ENCODE results near the gene PAPSS2.

Gene PAPSS2

DNA sequence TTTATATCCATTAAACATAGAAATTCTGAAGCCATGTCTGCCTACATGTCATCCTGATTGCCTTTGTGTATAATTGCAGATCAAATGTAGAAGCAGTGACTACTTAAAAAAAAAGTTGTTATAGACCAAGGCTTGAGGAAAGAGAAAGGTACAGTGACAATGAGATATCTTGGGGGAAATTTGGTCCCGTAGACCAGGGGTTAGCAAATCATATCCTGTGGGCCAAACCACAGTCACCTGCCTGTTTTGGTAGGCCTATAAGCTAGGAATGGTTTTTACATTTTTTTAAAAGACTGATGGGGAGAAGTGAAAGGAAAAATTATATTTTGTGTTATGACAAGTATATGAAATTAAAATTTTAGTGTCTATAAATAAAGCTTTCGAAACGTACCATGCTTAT is 12.9 kb downstream of the PAPSS2 start:
- no peak for DNase-seq

DNA sequence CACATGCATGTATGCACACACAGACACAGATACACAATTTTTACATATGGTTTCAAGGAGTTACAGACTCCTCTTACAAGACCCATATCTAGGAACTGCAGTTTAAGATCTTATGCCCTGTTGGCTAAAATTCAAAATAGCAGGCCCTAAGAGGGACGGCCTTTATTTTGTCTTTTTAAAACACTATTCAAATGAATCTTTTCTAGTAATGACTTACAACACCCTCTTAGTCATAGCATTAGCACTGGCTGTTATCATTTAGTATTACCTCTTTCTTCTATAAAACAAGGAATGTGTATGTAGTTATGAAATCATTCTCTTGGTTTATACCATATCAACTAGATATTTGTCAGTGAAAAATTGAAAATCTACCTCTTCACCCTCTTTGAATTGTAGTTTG is 15.3 kb downstream of the PAPSS2 start:
- DNase-seq, result no peak

DNA sequence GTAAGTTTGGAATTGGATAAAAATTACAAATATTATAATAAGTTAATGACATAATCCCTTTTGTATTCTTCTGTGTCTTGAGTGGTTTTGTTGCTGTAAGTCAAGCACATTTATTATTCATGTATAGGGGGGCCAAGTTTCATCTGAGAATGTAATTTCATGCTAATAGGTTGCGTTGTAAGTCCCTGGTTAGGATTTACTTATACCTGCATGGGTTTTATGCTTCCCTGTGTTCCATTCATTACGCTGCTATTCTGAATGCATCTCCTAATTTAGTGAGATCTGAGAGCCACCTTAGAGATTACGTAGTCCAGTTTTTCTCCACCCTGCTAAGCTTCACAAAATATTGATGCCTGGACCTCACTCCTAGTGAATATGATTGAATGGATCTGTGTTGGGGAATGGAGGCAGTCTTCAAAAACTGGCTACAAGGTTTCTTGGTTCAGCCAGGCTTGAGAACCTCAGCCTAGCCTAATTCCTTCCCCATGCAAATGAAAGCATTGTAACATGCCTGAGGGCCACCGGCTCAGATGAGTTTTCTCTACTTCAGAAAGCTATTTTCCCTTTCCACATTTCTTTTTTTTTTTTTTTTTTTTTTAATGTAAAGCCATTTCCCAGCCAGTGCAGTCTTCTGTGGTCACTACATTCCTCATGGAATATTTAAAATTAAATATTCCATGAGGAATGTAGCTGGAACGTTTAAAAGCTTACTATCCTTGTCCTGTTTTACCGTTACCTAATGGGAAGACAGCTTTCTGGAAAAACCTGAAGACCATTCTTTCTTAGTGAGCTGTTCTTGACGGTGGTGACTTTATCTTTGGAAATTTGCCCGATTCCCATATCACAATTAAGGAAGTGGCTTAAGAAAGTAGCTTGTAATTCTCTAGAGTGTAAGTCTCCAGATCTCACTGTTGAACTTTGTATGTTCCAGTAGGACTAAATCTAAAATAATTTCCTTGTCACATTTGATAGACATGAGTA is 16.0 kb downstream of the PAPSS2 start:
- no peak for DNase-seq

DNA sequence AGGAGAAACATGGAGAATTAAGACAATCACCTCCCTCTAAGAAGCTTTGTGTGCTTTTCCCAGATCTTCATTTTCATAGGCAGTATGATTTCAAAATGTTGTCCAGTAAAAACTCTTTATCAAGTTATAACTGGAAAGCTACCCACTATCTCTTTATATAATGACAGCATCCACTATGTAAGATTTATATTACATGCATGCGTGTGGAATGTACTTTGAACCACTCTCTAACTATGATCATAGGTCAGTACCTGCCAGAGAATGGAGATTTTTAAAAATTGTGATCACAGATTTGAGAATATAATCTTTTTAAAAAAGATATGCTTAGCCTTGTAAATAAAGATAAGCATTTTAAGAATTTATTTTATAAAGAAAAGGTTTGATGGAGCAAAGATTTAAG is 17.9 kb downstream of the PAPSS2 start:
- no peak for DNase-seq

DNA sequence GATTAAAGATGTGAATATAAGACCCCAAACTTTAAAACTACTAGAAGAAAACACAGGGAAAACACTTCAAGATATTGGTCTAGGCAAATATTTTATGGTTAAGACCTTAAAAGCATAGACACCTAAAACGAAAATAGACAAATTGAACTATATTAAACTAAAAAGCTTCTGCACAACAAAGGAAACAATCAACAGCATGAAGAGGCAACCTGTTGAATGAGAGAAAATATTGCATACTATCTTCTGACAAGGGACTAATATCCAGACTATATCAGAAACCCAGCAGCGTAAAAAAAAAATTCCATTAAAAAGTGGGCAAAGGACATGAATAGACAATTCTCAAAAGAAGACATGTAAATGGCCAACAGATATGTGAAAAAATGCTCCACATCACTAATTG is 18.6 kb downstream of the PAPSS2 start:
- no peak for DNase-seq

DNA sequence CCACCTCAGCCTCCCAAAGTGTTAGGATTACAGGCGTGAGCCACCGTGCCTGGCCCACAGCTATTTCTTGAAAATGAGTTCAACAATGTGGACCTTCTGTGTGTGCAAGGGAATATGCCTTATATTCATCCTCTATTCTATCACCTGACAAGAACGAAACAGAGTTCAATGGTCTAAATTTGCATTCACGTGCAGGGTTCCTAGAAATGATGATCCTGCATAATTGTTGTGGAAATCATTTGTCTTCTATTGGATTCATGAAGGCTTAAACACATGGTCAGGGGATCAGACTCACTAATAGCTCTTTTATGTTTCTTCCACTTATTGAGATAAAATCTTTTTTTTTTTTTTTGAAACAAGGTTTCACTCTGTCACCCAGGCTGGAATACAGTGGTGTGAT is 23.7 kb downstream of the PAPSS2 start:
- no peak for DNase-seq

DNA sequence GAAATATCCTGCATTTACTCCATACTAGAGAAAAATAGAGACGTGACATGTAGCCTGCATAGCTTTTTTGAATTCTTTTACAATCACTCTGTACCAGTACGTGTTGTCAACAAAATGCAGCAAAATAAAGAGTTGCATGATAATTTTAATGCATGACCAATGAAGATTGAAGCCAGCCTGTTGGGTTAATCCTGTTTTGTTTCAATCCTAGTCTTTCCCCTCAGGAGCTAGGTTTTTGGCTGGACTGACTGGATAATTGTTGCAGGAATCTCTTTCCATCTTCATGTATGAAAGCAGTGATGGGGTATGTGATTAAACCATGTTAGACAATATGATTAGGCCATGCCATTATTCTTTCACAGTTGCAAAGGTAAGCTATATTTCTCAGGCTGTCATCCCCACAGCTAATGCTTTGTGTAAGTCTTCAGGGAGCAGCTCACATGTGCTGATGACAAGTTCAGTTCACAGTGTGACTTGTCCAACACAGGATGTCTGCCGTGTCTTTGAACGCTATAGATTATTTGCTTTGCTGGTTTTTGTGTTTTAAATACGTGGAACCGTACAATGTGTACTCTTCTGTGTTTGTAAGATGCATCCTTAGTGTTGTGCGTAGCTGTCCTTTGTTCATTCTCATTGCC is 24.4 kb downstream of the PAPSS2 start:
- no peak for DNase-seq

DNA sequence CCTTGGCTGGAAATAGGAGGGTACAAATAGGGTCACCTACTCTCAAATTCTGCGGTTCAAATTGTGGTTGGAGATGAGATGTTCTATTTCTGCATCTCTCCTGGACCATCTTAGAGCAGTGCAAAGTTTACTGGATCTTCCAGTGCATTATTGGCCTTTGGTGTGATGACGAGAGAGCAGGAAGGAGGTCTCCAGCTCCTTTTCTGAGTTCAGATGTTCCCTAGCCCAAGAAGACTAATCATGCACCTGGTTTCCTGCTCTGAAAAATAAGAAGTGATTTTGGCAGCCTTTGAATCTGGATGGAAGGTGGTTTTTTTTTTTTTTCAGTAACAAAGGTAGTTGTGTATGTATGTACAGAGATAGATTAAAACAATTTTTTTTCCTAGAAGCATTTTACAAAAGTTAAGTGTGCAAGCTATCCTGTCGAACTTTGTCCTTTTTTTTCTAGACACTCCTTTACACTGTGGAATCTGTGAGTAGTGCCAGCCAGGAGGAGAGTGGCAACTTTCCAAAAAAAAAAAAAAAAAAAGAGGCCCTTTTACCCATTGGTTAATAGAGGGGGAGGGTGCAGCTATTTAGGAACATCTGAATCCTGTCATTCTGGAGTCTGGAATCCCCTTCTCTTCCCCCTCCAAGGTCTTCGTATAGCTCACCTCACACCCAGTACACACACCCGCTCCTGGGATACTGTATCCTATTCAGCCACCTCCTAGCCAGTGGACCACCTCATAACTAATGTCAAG is 26.3 kb downstream of the PAPSS2 start:
- no peak for DNase-seq

DNA sequence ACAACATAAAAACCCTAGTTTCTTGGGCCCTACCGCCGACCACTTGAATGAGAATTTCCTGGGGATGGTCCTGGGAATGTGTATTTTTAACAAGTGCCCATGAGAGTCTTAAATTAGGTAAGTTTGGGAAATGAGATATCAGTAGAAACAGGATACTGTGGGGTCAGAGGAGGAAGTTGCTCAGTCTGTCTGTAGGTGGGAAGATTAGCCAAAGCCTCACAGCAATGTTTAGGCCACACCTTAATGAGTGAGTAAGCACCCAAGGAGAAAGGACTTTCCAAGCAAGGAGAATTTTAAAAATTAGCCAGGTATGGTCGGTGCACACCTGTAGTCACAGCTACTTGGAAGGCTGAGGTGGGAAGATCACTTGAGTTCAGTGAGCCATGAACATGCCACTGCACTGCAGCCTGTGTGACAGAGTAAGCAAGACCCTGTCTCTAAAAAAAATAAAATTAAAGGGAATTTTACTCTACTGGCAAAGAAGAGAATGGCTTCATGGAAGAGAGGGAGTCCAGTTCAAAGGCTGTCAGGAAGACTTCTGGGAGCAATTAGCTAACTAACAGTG is 31.9 kb downstream of the PAPSS2 start:
- no peak for DNase-seq

DNA sequence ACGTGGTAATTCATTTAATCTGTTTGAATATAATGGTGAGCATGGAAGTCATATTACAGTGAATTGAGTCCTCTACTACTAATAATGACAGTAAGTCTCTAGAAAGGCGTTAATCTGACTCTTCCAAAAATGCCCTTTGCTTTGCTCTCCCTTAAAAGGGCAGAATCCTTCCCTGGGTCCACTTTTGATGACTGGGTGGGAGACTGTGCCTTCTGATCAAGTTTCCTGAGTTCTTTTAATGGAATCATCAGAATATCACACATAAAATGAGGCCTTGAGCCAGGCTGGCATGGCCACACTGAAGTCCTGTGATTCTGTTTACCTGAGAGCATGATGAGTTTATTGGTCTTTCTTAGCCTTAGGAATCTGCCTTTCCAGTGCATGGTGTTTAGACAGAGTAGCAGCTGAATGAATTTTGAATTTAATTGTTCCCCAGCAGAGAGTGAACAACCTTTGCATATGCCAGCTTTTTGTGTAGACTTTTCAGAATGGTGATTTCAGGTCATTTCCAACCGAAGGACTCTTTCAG is 33.3 kb downstream of the PAPSS2 start:
- no peak for DNase-seq

DNA sequence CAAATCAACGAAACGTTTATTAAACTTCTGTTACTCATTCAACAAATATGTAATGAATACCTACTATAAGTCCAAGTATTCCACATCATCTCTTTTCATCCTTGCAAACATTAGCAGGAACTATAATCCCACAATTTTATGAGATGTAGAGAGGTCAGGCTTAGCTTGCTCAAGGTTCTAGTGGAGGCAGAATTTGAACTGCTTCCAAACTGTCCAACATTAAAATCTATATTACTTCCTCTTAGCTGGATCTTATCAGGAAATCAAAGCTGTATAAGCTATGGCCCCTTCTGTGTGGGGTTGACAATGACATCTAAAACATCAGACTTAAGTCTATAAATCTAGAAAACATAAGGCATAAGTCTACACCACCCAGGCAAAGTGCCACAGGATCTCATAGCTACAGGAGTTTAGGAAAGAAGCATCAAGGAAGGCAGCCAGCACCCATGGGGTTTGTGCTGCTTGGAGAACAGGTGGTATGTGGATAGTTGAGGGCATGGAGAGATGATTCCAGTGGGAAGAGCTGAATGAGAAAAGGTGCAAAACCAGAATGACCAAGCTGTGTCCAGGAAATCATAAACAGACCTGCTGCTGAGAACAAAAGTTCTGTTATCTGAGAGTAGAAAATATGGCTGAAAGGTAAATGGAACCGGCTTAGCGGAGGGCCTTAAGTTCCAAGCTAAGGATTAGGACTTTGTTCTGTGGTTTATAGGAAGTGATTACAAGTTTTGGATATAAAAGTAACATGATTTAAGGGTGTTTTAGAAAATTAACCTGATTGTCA is 34.5 kb downstream of the PAPSS2 start:
- no peak for DNase-seq

DNA sequence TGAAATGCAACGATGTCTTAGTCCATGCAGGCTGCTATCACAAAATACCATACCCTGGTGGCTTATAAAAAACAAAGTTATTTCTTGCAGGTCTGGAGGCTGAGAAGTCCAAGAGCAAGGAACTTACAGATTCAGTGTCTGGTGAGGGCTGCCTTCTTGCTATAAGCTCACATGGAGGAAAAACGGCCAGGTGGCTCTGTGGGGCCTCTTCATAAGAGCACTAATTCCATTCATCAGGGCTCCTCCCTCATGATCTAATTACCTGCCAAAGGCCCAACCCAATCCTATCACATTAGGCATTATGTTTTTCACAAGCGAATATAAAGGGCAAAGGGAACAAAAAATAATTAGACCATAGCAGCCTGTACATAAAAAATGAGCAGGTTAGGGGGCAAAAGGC is 35.4 kb downstream of the PAPSS2 start:
- DNase-seq, result no peak

DNA sequence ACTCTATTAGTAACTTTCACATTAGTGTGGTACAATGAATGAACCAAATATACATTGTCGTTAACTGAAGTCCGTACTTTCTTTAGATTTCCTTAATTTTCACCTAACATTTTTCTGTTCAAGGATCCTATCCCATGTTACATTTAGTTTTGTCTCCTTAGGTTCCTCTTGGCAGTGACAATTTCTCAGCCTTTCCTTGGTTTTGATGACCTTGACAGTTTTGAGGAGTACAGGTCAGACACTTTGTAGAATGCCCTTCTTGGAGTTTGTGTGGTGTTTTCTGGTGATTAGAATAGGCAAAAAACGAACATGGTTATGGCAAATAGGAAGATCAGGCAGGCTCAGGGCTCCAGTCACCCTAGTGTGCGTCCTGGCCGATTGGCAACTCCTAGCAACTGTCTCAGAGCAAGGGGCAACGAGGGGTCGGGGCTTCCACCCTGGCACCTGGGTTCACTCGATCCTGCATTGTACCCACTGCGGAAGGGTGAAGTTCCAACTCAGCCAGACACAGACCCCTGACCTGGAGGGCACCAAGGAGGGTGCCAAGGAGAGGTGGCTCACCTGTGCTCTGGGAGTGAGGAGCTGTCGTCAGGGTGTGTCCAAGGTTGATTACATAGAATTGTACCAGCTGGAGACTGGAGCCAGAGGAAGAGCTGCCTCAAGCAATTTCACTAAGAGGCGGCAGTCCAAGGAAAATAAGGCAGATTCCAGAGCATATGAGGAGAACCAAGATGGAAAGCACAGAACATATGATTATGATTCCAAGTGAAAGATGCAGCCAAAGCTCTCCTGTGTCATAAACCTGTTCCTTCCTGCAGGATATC is 37.5 kb downstream of the PAPSS2 start:
- no peak for DNase-seq

DNA sequence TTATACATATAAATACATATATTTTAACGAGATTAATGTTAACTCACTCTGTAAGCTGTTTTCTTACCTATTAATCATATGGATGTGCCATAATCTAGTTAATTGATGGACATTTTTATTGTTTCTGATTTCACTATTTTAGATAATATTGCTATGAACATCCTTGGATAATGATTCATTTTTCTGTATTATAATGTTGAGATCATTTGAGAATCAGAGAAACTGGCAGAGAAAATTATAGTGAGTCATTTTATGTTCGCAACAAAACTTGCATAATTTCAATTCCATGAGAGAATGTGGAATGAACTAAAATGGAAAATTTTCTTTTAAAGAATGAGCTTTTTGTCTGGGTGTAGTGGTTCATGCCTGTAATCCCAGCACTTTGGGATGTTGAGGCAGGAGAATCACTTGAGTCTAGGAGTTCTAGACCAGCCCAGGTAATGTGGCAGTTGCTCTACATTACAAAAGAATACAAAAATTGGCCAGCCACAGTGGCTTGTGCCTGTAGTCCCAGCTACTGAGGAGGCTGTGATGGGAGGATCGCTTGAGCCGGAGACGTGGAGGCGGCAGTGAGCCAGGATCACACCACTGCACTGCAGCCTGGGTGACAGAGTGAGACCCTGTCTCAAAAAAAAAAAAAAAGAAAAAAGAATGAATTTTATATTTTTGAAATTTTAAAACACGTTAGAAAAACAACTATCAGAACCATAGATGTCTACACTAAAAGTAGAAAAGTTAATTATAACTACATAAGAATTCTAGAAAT is 40.5 kb downstream of the PAPSS2 start:
- DNase-seq, result no peak

DNA sequence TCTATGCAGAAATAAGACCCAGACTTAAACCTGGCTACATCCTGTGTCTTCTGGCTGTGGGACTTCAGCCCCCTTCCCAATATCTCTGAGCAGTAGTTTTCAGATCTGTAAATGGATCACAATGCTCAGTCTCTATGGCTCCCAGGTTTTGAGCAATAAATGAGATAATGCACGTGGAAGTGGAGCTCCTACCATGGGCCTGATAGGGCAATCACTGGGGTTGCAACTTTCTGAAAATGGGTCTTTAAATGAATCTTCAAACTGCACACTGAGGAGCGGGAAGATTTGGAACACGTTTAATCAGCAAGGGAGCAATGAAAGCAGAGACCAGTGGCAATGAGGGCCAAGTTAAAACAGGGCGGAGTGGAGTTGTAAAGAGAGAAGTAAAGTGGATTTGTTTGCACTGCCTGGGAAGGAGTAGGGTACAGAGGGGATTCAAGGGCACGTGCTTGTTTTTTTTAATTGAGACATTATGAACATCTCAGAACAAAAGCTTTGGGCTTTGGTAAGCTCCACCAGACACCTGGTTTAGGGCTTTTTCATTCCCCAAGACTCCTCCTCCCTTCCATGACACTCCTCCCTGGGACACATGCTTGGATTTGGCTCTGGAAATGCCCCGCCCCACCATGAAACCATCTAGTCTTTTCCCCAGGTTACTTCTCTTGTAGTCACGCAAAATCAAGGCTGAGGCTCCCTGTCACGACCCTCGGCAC is 42.7 kb downstream of the PAPSS2 start:
- DNase-seq, result no peak

DNA sequence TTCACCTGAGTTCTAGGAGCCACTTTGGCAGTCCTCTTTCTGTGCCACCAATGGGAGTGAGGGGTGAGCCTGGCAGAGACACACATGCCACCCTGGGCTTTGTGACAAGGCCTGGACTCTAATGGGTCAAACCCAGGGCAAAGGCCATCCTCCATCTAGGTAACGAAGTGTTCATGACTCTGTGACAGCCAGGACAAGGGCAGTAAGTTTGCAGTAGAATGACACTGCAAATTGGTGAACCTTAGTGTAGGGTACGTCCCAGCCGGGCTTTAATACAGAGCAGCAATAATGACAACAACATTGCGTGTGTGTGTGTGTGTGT is 43.3 kb downstream of the PAPSS2 start:
- no peak for DNase-seq

DNA sequence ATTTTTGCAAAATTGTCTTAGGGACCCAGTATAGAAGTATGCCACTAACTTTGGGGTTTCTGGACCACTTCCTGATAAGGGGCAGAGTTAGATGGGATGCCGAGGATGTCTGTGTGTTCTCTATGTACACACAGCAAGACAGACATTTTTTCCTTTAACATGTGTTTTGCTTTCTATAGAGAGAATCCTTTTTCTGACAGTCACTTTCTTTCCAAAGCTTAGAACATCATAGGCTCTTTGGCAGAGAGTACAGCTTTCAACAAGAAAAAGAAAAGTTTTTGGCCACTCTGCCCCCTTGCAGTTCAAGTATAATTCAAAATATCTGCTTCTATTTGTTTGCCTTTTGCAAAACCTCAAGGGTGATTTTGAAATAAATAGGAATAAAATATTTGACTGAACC is 44.1 kb downstream of the PAPSS2 start:
- DNase-seq, result no peak

DNA sequence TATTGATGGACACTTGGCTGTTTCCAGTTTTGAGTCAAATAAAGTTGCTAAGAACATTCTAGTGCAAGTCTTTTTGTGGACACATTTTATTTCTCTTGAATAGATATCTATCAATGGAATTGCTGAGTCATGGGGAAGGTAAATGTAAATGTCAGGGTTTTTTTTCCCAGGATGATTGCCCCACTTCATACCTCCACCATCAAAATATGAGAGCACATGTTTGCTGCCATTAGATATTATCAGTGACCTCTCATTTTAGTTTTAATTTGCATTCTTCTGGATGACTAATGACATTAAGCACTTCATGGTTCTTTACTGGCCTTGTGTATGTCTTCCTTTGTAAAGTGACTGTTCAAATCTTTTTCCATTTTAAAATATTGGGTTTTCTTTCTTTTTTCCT is 45.7 kb downstream of the PAPSS2 start:
- no peak for DNase-seq

DNA sequence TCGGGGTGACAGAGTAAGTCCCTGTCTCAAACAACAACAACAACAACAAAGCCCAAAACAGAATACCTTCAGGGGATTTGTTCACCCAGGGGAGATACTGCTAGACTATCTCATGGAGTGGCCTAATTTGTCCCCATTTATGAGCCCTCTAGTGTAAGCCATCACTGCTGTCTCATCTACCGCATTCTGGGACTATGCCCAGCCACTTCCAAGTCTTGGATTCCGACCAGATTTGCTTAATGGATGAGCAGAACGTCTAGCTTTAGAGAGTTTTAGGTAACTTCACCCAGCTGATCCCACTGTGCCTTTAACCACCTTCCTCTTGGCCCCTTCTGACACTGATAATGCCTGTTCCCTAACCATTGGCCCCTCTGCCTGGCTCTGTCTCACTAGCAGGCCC is 47.1 kb downstream of the PAPSS2 start:
- DNase-seq, result no peak

DNA sequence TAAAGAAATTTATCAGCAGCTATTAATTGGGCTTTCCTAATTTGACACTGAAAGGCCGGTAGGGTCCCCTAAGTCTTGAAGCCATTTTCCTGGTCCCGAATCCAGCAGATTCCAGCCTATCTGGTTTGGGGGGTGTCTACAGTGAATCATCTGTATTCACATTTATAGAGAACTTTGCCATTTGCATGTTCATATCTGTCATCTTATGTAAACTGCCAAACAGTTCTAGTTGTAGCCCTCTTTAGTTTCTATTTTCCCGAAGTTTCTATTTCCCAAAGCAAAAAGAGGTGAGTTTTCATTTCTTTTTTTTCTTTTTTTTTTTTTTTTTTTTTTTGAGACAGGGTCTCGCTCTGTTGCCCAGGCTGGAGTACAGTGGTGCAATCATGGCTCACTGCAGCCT is 47.6 kb downstream of the PAPSS2 start:
- DNase-seq, result no peak

All from NCI-H526 treated with DMSO at 0.1 percent for 48 hours (cell line).